Measurements from ENCODE around the gene ZMYM2.
A peak's percentile ranks its signal among the peaks of the same experiment; 100 is the strongest.
"Not testable (repeated sequence)": the region's sequence is repeated elsewhere in the genome, so short reads cannot be mapped to it uniquely, and the experiment has no call there.

ZMYM2 gene

DNA sequence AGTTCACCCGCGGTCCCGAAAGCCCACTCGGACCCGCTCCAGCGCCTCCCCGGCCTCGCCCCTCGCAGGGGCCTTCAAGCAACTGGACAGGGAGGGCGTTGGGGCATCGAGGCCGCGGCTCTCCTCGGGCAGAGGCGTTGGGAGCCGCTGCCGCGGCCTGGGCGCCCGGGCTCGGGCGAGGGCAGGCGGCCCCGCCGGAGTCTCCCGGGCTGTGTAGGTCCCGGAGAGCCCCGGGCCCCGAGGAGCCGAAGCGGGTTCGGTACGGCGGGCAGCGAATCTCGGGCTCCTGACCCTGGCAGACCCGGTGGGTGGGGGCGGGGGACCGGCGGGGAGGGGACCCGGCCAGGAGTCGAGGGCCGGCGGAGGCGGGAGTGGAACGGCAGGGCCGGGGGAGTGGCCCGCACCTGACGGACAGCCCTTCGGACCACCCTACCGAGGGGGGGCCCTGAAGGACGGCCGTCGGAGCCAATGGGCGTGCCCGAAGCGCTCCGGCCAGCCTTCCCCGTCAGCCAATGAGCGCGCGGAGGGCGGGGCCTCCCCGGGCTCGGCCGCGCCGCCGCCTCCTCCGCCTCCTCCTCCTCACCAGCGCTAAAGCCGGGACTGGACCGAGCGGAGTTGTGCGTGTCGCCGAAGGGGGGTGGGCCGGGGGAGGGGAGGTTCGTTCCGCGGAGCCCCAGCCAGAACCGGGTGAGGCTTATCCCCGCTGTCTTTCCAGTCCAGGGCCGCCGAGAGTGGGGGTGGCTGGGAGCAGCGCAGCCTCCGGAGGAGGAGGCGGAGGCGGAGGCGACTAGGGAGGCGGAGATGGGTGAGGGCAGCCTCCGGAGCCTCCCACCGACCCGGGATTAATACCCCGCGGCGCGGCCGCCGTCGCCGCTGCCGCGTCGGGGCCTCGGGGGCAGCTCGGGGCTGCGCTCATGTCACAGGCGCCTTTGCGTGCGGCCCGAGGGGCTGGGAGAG lies at the start of gene ZMYM2:
Gene ZMYM2, plus strand, starts transcription at position 573 of the 957 bp plus-strand sequence. CDS start 34,346 bp downstream, outside the sequence.
- peak; percentile 99 for DNase-seq (ENCODE audit: low read depth, low spot score)

DNA sequence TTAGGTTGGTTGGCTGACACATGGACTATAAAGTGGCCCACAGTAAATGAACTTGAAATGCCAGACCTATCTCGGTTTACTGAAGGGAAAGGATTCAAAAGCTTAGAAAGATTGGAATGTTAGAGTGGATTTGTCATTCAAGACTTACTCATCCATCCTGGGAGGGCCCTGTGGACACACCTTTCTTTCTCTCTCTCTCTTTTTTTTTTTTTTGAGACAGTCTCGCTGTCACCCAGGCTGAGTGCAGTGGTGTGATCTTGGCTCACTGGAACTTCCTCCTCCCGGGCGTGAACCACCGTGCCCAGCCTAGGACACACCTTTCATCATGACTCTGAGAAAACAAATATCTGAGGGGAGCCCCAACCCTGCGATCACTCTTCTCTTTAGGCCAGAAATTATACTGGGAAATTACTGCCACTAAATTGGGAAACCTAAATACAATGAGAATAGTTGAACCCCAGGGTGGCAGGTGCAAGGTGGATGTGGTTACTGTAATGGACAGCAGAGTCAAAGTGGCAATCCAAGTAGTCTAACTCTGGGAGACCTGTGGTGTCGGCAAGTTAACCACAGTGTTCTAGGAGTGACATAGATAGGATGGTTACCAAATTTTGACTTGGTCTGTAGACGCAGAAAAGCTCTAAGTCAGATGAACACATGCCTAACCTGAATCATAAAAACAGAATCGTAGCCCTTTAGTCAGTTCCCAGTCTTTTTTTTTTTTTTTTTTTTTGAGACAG lies 48.0 kb upstream of the ZMYM2 start:
- no peak for DNase-seq (ENCODE audit: low read depth, low spot score)

DNA sequence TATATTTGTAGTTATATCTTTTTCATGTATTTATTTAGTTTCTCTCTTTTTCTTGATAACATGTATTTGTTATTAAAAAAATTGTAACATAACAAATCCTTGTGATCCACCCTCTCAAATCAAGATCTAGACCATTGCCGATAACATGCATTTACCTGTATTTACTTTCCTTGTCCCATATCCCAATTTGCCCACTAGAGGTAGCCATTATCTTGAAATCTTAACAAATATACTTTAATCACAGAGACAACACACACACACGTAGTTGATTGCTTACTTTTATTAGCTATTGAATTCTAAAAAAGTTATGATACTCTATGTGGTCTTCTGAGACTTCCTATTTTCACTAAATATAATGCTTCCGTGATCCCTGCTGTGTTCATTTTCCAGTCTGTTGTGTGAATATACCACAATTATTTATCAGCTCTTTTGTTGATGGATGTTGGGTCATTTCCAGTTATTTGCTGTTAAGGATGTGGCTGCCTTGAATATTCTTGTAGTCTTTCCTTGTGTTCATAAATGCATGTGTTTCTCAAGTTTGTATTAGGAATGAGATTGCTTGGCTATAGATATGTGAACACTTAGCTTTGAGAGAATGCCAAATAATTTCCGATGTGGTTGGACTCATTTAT lies 31.3 kb upstream of the ZMYM2 start:
- DNase-seq (ENCODE audit: low read depth, low spot score), result no peak

DNA sequence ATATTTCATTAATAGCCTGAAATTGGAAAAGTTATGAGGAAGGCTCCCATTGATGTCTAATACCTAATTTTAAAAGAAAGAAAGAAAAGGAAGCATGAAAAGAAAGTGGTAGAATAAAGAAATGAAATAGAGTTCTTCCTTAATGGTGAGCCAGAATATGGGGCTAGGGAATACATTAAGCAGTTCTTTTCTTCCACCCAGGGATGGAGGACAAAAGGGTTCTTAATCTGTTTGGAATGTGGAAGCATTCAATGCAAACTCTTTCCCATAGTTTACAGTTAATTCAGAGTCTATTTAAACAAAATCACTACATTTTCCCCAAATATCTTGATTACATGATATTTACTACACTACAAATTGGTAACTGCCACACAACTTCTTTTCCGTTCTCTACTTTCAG lies 18.4 kb upstream of the ZMYM2 start:
- no peak for DNase-seq (ENCODE audit: low read depth, low spot score)

DNA sequence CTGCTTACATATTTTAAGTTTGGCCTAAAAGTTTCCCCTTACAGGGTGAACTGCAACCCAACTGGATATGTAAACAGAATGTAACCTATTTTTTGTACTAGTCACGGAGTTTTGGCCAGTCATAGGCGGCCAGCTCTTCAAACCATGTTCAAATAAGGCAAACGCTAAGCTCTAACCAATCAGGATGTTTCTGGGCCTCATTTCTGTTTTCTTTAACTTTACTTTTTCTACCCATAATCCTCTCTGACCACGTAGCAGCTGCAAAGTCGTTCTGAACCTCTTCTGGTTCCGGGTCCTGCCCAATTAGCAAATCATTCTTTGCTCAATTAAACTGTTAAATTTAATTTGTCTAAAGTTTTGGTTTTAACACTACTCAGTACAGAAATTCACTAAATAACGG lies 8.2 kb upstream of the ZMYM2 start:
- DNase-seq (ENCODE audit: low read depth, low spot score), result no peak

DNA sequence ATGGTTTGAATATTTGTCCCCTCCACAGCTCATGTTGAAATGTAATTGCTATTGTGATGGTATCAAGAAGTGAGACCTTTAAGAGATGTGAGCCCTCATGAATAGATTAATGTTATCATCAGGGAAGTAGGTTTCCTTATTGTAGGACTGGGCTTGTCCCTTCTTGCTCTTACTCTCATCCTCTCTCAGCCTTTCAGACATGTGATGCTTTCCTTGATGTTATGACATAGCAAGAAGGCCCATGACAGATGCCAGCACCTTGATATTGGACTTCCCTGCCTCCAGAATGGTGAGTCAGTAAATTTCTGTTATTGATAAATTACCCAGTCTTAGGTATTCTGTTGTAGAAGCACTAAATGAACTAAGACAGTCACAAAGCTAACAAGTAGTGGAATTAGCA lies 5.7 kb upstream of the ZMYM2 start:
- DNase-seq (ENCODE audit: low read depth, low spot score), result no peak

DNA sequence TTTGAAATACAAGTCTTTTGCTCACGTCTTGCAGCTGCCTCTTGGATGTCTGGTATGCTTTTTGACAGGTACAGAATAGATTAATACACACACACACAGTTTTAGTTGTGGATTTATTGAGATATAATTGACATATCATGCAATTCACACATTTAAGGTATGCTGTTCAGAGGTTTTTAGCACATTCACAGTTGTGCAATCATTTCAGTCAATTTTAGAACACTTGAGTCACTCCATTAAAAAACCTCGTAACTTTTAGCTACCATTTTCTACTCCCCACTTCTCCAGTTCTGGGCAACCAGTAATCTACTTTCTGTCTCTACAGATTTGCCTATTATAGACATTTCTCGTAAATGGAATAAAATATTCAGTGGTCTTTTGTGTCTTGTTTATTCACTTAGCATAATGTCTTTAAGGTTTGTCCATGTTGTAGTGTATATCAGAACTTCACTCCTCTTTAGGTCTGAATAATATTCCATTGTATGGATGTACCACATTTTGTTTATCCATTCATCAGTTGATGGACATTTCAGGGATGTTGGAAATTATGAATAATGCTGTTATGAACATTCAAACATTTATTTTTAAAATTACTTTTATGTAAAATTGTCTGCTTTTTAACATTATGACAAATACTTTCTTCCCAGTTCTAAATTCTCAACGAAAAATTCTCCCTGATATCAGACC lies 2.5 kb upstream of the ZMYM2 start:
- DNase-seq (ENCODE audit: low read depth, low spot score), result no peak

DNA sequence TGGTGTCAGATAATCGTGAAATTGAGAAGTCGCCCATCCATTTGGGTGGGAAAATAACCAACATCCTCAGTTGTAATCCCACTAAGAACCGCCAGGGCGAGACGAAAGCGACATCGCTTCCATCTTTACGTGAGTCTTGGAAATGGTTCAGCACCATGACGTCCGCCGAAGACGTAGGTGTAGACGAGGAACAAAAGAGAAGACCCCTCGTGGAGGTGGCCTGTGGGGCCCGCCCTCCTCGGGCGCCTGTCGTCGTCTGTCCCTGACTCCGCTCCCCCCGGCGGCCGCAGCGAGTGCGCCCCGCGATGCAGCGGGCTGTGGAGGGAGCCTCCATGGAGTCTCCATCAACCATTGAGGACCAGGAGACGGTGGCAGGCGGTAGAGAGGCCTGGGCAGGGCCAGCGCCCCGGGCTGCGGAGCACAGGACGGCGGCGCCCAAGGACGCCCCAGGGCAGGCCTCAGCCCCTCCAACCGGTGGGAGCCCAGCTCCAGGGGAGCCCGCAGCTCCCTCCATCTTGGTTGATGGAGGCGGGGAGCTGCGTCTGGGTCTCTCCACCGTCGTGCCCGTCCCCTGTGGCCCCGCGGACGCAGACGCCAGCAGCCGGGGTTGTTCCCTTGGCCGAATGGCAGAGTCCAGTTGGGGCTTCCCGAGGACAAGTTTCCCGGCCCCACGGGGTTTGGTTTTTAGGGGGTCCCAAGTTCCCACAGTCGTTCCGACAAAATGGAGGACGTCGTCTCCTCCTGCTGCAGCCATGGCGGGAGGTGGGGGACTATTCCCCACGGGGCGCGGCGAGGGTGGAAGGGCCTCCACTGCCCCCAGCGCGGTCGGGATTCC lies 990 bp upstream of the ZMYM2 start:
- DNase-seq (ENCODE audit: low read depth, low spot score), result peak; percentile 89

DNA sequence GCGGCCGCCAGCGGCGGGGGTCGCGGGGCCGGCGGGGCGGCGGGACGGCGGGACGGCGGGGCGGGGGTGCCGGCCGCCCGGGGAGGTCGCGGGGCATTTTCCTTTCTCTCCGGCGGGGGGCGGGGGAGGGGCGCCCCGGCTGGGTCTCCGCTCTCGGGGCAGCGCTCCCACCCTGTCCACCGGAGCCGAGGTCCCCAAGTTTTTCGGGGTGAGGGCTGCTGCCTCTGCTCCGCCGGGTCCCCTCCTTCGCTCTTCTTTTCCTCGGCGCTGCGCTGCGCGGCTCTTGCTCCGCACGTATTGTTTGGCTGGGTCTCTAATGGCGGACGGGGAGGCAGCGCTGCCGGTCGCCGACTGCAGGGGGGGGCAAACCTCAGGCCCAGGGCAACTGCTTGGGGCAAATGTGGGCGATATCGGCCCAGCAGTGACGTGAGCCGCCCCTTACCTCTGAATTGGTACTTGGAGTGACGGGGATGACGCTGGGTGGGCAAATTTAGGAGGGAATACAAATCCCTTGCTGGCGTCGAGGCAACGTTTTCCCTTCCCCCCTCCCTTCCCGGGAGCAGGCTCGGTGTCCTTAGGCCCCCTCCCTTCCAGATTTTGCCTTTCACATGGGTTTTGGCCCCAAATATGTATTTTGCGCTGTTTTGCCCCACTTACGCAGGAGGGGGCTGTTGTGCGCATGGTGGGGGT lies 759 bp downstream of the ZMYM2 start:
- DNase-seq (ENCODE audit: low read depth, low spot score), result peak; percentile 76

DNA sequence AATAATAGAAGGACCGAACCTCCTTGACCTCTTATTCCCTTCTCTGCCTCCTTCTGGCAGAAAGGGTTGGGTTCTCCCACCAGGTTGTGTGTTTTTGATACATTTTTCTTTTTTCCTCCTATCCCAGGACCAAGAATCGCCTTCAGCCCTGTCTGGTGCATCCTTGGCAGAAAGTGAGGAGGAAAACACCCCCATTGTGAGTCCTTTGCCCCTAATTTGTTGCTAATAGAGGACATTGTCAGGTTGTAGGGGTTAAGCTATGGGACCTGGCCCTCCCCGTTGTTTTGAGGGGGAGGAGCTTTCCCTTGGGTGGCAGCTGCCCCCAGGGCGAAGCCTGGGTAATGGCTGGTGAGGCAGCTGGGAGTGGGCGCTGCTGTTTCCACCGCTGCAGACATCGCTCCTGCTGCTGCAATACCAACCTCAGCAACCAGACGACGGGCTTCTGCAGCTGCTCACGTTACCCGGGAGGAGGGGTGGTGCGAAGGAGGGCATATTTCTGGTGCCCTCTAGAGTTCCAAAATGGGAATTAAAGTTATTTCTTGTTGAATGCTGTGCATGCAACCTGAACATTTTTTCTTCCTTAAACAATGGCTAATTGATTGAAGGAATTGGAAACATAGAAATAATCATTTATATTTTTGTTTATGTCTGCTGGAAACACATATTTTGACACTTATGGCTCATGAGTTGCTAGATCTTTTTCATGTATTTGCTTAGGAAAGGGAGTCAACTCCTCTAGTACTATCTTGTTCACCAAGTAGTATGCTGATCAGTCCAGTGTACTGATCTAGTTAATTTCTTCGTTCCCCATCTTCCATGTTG lies 1.5 kb downstream of the ZMYM2 start:
- peak; percentile 96 for DNase-seq (ENCODE audit: low read depth, low spot score)

DNA sequence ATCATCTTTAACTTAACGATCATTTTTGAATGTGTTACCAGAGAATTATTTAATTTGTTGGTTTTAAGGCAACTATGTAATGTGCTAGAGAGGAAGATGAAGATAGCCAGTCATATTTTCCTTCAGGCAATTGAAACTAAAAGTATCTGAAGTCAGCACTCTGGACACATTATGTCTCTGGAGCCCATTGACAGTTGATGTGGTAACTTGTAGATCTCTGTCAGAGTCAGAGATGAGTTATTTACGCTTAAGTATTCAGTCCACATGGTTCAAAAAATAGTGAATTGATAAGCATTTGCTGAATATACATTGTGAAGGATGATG lies 2.1 kb downstream of the ZMYM2 start:
- DNase-seq (ENCODE audit: low read depth, low spot score), result no peak

DNA sequence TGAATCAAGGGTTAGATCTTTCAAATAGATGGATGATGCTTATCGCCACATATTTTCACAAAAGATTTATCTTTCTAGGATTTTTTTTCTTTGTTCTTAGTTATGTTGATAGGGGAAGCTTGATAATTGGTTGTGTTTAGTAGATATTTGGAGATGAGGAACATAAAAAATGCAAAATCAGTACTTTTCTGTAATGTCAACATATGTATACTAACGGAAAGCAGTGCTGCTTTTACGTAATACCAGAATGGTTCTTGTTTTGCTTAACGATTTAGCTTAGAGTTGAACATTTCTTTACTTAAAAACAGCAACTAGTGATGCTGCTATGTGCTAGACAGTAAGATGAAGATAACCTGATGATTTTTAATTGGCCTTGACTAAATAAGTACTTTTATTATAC lies 3.0 kb downstream of the ZMYM2 start:
- DNase-seq (ENCODE audit: low read depth, low spot score), result no peak

DNA sequence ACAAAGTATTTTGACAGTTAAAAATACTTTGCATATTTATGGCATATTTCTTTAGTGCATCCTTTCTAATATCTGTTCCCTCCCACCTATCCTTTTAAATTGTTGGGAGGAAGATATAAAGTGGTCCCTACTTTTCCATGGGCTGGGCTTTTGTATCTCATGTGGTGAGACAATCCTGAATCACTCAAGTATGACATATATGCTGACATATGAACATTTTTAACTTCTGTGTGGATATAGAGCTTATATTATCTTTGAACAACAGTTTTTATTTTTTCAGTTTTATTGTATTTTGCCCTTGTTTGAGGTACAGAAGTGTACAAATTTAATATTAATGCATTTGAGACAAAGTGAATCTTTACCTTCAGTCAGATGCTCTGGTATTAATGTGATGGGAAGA lies 3.4 kb downstream of the ZMYM2 start:
- no peak for DNase-seq (ENCODE audit: low read depth, low spot score)

DNA sequence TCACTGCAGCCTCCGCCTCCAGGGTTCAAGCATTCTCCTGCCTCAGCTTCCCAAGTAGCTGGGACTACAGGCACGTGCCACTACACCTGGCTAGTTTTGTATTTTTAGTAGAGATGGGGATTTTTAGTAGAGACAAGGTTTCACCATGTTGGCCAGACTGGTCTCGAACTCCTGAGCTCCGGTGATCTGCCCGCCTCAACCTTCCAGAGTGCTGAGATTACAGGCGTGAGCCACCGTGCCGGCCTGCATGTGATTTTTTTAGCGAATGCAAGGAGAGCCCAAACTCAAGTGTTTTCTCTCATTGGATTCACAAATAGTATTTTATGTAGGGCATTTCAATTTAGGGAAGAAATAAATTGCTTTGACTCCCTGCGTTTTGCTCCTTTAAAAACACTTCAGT lies 4.4 kb downstream of the ZMYM2 start:
- no peak for DNase-seq (ENCODE audit: low read depth, low spot score)

DNA sequence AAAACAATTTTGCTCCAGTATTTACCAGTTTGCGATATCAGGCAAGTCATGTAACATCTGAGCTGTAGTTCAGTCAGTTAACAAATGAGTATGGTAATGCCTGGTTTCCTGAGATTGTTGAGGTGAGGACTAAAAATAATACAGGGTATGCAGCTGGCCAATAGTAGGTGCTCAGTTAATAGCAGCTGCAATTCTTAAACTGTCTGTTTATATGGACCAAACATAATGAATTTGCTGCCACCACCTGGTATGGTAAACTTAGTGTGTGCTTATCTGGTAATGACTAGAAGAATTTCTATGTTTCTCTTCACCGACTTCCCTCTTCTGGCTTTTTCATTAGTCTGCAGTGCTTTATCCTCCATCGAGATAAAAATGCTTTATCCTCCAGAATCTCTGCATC lies 9.1 kb downstream of the ZMYM2 start:
- DNase-seq (ENCODE audit: low read depth, low spot score), result no peak

DNA sequence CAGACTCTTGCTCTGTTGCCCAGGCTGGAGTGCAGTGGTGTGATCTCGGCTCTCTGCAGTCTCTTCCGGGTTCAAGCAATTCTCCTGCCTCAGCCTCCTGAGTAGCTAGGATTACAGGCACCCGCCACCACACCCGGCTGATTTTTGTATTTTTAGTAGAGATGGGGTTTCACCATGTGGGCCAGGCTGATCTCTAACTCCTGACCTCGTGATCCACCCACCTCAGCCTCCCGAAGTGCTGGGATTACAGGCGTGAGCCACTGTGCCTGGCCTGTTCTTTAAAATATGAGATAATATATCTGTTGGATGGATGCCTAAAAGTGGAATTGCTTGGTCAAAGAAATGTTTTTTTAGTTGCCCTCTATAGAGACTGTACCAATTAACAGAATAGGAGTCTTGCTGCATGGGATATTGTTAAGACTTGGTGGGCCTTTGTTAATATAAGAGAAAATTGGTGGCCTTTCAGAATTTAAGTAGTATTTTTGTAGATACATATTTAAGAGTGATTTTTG lies 16.0 kb downstream of the ZMYM2 start:
- not testable (repeated sequence) for DNase-seq (ENCODE audit: low read depth, low spot score)

DNA sequence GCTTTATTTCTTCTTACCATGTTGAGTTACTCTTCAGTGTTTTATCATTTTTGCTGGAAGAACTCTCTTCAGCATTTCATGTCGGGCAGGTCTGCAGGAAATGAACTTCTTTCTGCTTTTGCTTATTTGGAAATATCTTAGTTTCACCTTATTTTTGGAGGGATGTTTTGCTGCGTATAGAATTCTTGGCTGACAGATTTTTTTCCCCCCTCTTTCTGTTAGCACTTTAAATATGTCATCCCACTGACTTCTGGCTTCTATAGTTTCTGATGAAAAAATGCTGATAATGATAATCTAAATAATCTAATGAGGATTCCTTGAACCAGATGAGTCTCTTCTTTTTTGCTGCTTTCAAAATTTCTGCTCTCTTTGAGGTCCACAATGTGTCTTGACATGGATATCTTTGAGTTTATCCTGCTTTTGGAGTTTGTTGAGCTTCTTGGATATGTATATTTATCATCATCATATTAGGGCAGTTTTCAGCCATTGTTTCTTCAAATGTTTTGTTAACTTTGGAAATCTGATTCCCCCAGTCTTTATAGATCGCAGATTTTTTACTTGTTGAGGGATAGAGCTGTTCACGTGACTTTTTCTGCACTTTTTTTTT lies 20.4 kb downstream of the ZMYM2 start:
- no peak for DNase-seq (ENCODE audit: low read depth, low spot score)

DNA sequence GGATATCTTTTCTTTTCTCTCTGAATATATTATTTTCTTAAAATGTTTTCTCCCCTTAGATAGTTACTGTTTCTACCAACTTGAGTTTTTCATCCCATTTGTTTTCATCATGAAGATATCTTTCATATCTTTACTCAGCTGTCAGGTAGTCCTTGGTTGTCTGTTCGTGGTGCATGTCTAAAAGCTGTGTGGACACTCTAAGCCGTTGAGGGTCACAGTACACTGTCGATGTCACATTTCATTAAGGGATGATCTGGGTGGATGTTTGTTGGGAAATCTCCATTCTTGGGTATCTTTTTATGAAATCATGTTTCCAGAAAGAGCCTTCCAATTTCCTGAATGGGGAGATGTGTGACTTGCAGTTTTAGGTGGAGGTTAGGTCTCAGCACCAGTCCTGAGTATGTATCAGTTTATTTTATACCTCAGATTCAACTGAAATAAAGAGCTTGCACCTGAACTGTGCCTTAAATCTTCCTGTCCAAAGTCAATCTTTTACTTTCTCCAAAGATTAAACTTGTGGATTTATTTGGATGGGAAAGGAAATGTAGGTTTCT lies 23.2 kb downstream of the ZMYM2 start:
- DNase-seq (ENCODE audit: low read depth, low spot score), result no peak
